VCaP (cell line): ENCODE measurements around the gene PCDHA1.
"Not testable (repeated sequence)": the region's sequence is repeated elsewhere in the genome, so short reads cannot be mapped to it uniquely, and the experiment has no call there.

Experiments
- H3K27ac ChIP-seq: fragments of 450-650 bp; 2 replicates; pipeline ENCODE4 v1.5.1; 2017
- CTCF ChIP-seq: fragments of 450-650 bp; conservative IDR thresholded peaks from 2 replicates; pipeline ENCODE4 v1.5.1; 2017; ENCODE audit warnings: mild to moderate bottlenecking, moderate library complexity

PCDHA1 gene

GRCh38 chr5:140785905-140786686 is at the start of gene PCDHA1:
Gene PCDHA1, plus strand, starts transcription at chr5:140786140.
- H3K27ac ChIP-seq = no peak within 1 kb of the TSS
- no peak for TF ChIP-seq CTCF

- H3K27ac ChIP-seq = no peak overlapping the region
- TF ChIP-seq CTCF = no peak
These were observed 48.5 kb upstream of the PCDHA1 start for GRCh38 chr5:140737486-140737885.

- no peak for TF ChIP-seq CTCF
- no peak overlapping the region for H3K27ac ChIP-seq
These were observed 44.0 kb upstream of the PCDHA1 start for GRCh38 chr5:140741967-140742366.

- TF ChIP-seq CTCF = no peak
These were observed 32.4 kb upstream of the PCDHA1 start for GRCh38 chr5:140753561-140753960.

GRCh38 chr5:140764177-140764973 is 21.6 kb upstream of the PCDHA1 start:
- TF ChIP-seq CTCF = no peak
- H3K27ac ChIP-seq = no peak overlapping the region

More at GRCh38 chr5:140753561-140753960, 32.4 kb upstream of the PCDHA1 start:
- no peak overlapping the region for H3K27ac ChIP-seq

GRCh38 chr5:140767444-140767843 is 18.5 kb upstream of the PCDHA1 start:
- no peak overlapping the region for H3K27ac ChIP-seq
- TF ChIP-seq CTCF = no peak

- no peak overlapping the region for H3K27ac ChIP-seq
- no peak for TF ChIP-seq CTCF
These were observed 5.4 kb upstream of the PCDHA1 start for GRCh38 chr5:140780512-140780911.

- not testable (repeated sequence) for H3K27ac ChIP-seq
These were observed 1.5 kb downstream of the PCDHA1 start for GRCh38 chr5:140787422-140787821.

- H3K27ac ChIP-seq = not testable (repeated sequence)
These were observed 2.0 kb downstream of the PCDHA1 start for GRCh38 chr5:140787849-140788504.
